Bronchial epithelial cell (primary cell): ENCODE results near the gene IL36A. TPM values are rescaled to one million over a fixed set of nuclear protein-coding genes. Genes with fewer than 3 reads are reported as not detected.

Experiments
- DNase-seq: peaks from one replicate; pipeline ENCODE4 v3.0.0-alpha.2; 2010; ENCODE audit warnings: low read depth
- FAIRE-seq: peaks from 2 replicates; lab custom pipeline; 2011; peaks lifted over from hg19 to GRCh38; lab: Jason Lieb, UNC
- H3K27me3 ChIP-seq: 2 replicates; pipeline ENCODE4 v1.5.1; 2011; ENCODE audit warnings: low read length; ENCODE audit not compliant: control insufficient read depth, insufficient read depth
- H3K36me3 ChIP-seq: 2 replicates; pipeline ENCODE4 v1.5.1; 2011; ENCODE audit warnings: low read length; ENCODE audit not compliant: control insufficient read depth, insufficient read depth
- H3K4me3 ChIP-seq: 2 replicates; pipeline ENCODE4 v1.5.1; 2011; ENCODE audit warnings: mild to moderate bottlenecking, low read depth, low read length, control low read depth
- CTCF ChIP-seq: IDR thresholded peaks from 2 replicates; pipeline ENCODE4 v1.5.1; 2011; ENCODE audit warnings: mild to moderate bottlenecking, moderate library complexity, low read length, control low read depth, inconsistent platforms; ENCODE audit not compliant: insufficient read depth, severe bottlenecking
- total RNA-seq: library from RNA; depleted of rRNA; stranded (reverse); fragments of >200 nt; gene quantifications from 2 replicates; pipeline ENCODE4 v1.2.1, GENCODE V29; 2014

The IL36A gene
- total RNA-seq, 1 donor from 2014 or later = 6.3 TPM

- H3K36me3 ChIP-seq = no peaks in the 10 kb centered on the region
- FAIRE-seq (no peak), DNase-seq (no peak)
- peaks cover 9% of the 10 kb centered on the region for H3K27me3 ChIP-seq
- TF ChIP-seq CTCF = no peak
- H3K4me3 ChIP-seq = no peak overlapping the region
Measured at GRCh38 chr2:113027691-113028090, 22.4 kb downstream of the IL36A start.

GRCh38 chr2:113028112-113028511, 22.9 kb downstream of the IL36A start:
- Histone ChIP-seq H3K4me3 (no peak overlapping the region), H3K36me3 (no peaks in the 10 kb centered on the region), H3K27me3 (peaks cover 9% of the 10 kb centered on the region)
- DNase-seq = no peak
- no peak for TF ChIP-seq CTCF
- peak; percentile 62 for FAIRE-seq

DNA sequence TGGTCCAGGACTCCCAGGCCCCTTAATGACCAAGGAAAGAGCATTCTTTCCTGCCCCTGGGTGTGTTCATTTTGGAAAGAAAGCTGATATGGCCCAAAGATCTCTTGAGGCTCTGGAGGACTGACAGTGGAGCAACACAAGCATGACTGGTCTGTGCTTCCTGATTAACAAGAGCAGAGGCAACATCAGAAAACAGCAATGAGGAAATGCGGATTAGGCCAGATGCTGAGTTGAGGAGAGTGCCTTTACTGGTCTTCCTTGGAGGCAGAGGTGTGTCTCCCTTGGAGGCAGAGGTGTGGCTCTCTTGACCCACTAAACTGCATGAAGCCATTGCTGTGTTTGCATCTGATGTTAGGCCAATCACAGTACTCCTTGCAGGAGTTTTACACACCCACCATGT, 27.5 kb downstream of the IL36A start:
- DNase-seq (peak; percentile 16), FAIRE-seq (no peak)
- Histone ChIP-seq H3K27me3 (peaks cover 7% of the 10 kb centered on the region), H3K36me3 (no peaks in the 10 kb centered on the region), H3K4me3 (no peak overlapping the region)
- no peak for TF ChIP-seq CTCF

GRCh38 chr2:113034016-113034415, 28.8 kb downstream of the IL36A start:
- FAIRE-seq = no peak
- no peak for TF ChIP-seq CTCF
- no peak for DNase-seq
- no peaks in the 10 kb centered on the region for H3K36me3 ChIP-seq
- peaks cover 4% of the 10 kb centered on the region for H3K27me3 ChIP-seq
- H3K4me3 ChIP-seq = no peak overlapping the region

DNA sequence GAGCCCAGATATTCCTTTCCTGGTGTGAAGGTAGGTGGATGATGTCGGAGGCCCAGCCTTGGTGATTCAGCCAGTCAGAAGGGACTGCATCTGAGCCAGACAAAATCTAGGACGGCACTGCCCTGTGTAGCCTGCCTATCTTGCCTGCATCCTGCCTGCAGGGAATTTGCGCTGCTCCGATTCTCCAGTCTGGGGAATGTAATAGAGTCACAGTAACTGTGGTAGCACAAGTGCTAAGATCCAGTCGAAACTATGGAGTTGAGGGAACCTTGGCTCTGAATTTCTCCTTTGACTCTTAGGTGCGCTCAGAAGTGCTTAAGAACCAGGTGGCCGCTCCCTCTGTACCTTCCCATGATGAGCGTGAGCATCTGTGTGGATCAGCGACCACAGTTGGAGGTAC, 31.5 kb downstream of the IL36A start:
- no peak for DNase-seq
- TF ChIP-seq CTCF = no peak
- Histone ChIP-seq H3K36me3 (no peaks in the 10 kb centered on the region), H3K27me3 (peaks cover 1% of the 10 kb centered on the region), H3K4me3 (no peak overlapping the region)
- no peak for FAIRE-seq

DNA sequence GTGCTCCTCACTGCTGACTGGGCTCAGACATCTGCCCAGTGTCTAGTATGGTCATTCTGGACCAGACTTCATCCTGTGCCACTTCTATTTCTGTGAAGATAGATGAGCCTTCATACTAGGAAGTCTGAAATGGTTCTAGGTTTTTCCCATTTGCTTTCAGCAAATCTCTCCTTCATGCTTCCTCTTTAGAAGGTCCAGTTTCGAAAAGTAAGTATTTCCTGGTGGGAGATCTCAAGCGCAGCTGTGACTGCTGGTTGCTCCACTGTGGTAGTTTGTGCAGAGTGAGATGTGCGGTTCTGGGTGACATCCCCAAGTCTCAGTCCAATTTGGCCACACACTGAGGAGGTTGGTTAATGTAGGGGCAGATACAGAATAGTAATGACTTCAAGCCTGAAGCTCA, 33.0 kb downstream of the IL36A start:
- DNase-seq (no peak), FAIRE-seq (no peak)
- no peak for TF ChIP-seq CTCF
- Histone ChIP-seq H3K4me3 (no peak overlapping the region), H3K36me3 (no peaks in the 10 kb centered on the region), H3K27me3 (no peaks in the 10 kb centered on the region)
